K562 (cell line): Measurements from ENCODE around the gene FASTKD3. TPM values are rescaled to one million over a fixed set of nuclear protein-coding genes. Genes with fewer than 3 reads are reported as not detected.

Experiments used
- ATAC-seq: fragments of 200-7000 bp; cut with Tn5 transposase; 3 replicates; pipeline ENCODE4 v1.9.1; 2020; ENCODE audit warnings: moderate library complexity
- BruUV-seq: library from RNA; stranded (reverse); fragments of 400-500 nt; replicated peaks from 2 replicates; lab custom pipeline; 2021; lab: Mats Ljungman, UMichigan
- CTCF ChIA-PET: fragments of 300-600 bp; formaldehyde crosslinking; extraction: SDS; loops from one replicate; lab custom pipeline; 2021; ENCODE audit warnings: low intra/inter-chr PET ratio; lab: Yijun Ruan, JAX
- POLR2A ChIA-PET: fragments of 300-600, 350-650 bp; sonication (Branson Sonifier 250); formaldehyde crosslinking; extraction: SDS; loops from one replicate; lab custom pipeline; 2021; ENCODE audit warnings: antibody characterized with exemption, inconsistent platforms; lab: Yijun Ruan, JAX
- DNase-seq, 4 experiments: peaks; one replicate each; pipeline versions ENCODE4 v3.0.0 to v3.0.0-alpha.2; 2011 to 2018; ENCODE audit warnings: low spot score in 3 of 4, mixed read lengths in 3 of 4; ENCODE audit errors: extremely low read depth in 1 of 4
- FAIRE-seq: peaks from 2 replicates; lab custom pipeline; 2011; peaks lifted over from hg19 to GRCh38; lab: Jason Lieb, UNC
- H2AFZ ChIP-seq: 2 replicates; pipeline ENCODE4 v1.6.0; 2011; ENCODE audit warnings: low read depth, low read length, control low read depth, inconsistent platforms
- H3K27ac ChIP-seq: fragments of 200-600 bp; 3 replicates; pipeline ENCODE4 v1.8.0; 2011; ENCODE audit warnings: low read depth, mild to moderate bottlenecking, control low read depth, inconsistent platforms, low read length, moderate library complexity, mixed read lengths; ENCODE audit errors: extremely low read depth
- H3K27me3 ChIP-seq, 2 experiments: fragments of 300-600 bp in 1 of 2; 2 replicates in 1 of 2; 3 replicates in 1 of 2; pipeline versions ENCODE4 v1.6.0 to v1.8.0; 2011; ENCODE audit warnings: inconsistent platforms in 2 of 2, low read length in 2 of 2, mild to moderate bottlenecking in 1 of 2, mixed read lengths in 1 of 2, moderate library complexity in 1 of 2; ENCODE audit not compliant: control insufficient read depth in 2 of 2, insufficient read depth in 2 of 2
- H3K36me3 ChIP-seq: fragments of 300-600 bp; 3 replicates; pipeline ENCODE4 v1.8.0; 2011; ENCODE audit warnings: mild to moderate bottlenecking, low read length, inconsistent platforms; ENCODE audit not compliant: control insufficient read depth, insufficient read depth
- H3K4me1 ChIP-seq, 2 experiments: fragments of 200-600 bp in 1 of 2; replicated peaks in 1 of 2; 2 replicates in 1 of 2; 3 replicates in 1 of 2; pipeline versions ENCODE4 v1.5.1 to v1.8.0; 2011; ENCODE audit warnings: inconsistent platforms in 2 of 2, low read length in 2 of 2, mild to moderate bottlenecking in 1 of 2, mixed read lengths in 1 of 2, moderate library complexity in 1 of 2; ENCODE audit not compliant: control insufficient read depth in 2 of 2, insufficient read depth in 2 of 2
- H3K4me2 ChIP-seq: 2 replicates; pipeline ENCODE4 v1.6.1; 2011; ENCODE audit warnings: low read length, control low read depth, inconsistent platforms, mixed read lengths; ENCODE audit not compliant: insufficient read depth
- H3K4me3 ChIP-seq: fragments of 200-600 bp; sonication (generic), shearing (Covaris generic); 2 replicates; pipeline ENCODE4 v1.5.1; 2016; ENCODE audit warnings: control low read depth, inconsistent platforms
- H3K79me2 ChIP-seq: fragments of 200-600 bp; 3 replicates; pipeline ENCODE4 v1.8.0; 2011; ENCODE audit warnings: low read length, inconsistent platforms; ENCODE audit not compliant: control insufficient read depth, insufficient read depth
- H3K9ac ChIP-seq, 2 experiments: 2 replicates each; pipeline versions ENCODE4 v1.6.0 to v1.6.1; 2011; ENCODE audit warnings: low read depth in 2 of 2, low read length in 2 of 2, control low read depth in 1 of 2, inconsistent platforms in 1 of 2, mild to moderate bottlenecking in 1 of 2, mixed read lengths in 1 of 2; ENCODE audit not compliant: insufficient read depth in 1 of 2
- H3K9me1 ChIP-seq: one replicate; pipeline ENCODE4 v1.6.0; 2011; ENCODE audit warnings: inconsistent platforms, mild to moderate bottlenecking, low read length, moderate library complexity; ENCODE audit not compliant: control insufficient read depth, insufficient read depth
- H3K9me3 ChIP-seq: replicated peaks from 2 replicates; pipeline ENCODE4 v1.5.1; 2011; ENCODE audit warnings: low read depth, low read length, inconsistent platforms; ENCODE audit not compliant: control insufficient read depth, insufficient read depth
- H4K20me1 ChIP-seq: replicated peaks from 2 replicates; pipeline ENCODE4 v1.6.1; 2011; ENCODE audit warnings: low read length, inconsistent platforms, mixed read lengths; ENCODE audit not compliant: control insufficient read depth, insufficient read depth
- CEBPG ChIP-seq, 3 experiments: fragments of 200-800 bp in 1 of 3; sonication (Bioruptor generic) in 1 of 3; sonication (generic) in 1 of 3; formaldehyde crosslinking in 1 of 3; IDR thresholded peaks in 2 of 3; conservative IDR thresholded peaks in 1 of 3; 2 replicates each; pipeline versions ENCODE4 v1.6.1 to v1.8.0; 2016 to 2022; ENCODE audit warnings: missing compliant biosample characterization in 2 of 3, missing genetic modification characterization in 2 of 3, mild to moderate bottlenecking in 1 of 3, missing genetic modification reagents in 1 of 3
- L3MBTL2 ChIP-seq: fragments of 450-650 bp; IDR thresholded peaks from 2 replicates; pipeline ENCODE4 v1.6.1; 2016; ENCODE audit warnings: mild to moderate bottlenecking, moderate library complexity
- MIER1 ChIP-seq: fragments of 450-650 bp; IDR thresholded peaks from 2 replicates; pipeline ENCODE4 v1.6.1; 2016; ENCODE audit warnings: antibody characterized with exemption, mild to moderate bottlenecking, low read depth
- NFIC ChIP-seq: fragments of 450-650 bp; IDR thresholded peaks from 2 replicates; pipeline ENCODE4 v1.6.1; 2017; ENCODE audit warnings: mild to moderate bottlenecking, inconsistent platforms
- ZNF445 ChIP-seq: fragments of 250-450 bp; sonication (Bioruptor Pico); IDR thresholded peaks from 2 replicates; pipeline ENCODE4 v1.4.0; 2020; ENCODE audit warnings: low read depth, mild to moderate bottlenecking, moderate library complexity
- WGBS: fragments of 100-300 bp; shearing (Covaris generic); methylation state at CpG from one replicate; pipeline ENCODE4 v1.1.6; 2016; ENCODE audit warnings: low coverage, mixed read lengths; ENCODE audit not compliant: insufficient coverage; ENCODE audit errors: missing lambda C conversion rate; 5-methylcytosine and 5-hydroxymethylcytosine counted together
- in situ Hi-C: fragments of 300-500 bp; cut with MboI; formaldehyde crosslinking; loops from 4 replicates; pipeline ENCODE4 v1.15.0; 2018; ENCODE audit warnings: inconsistent platforms, mixed read lengths
- intact Hi-C: fragments of 100-400 bp; cut with micrococcal nuclease; formaldehyde crosslinking; loops from 2 replicates; pipeline ENCODE4 v1.14.2; 2022
- polyA plus RNA-seq, 8 experiments: library from polyadenylated mRNA; depleted of rRNA in 4 of 8; stranded (reverse) in 5 of 8; unstranded in 3 of 8; fragments of >200 nt; fragmentation: Nextera tagmentation in 2 of 8; fragmentation: Illumina TruSeq in 1 of 8; extraction: Ambion mirVana in 2 of 8; extraction: Trizol in 1 of 8; gene quantifications; 2 replicates each; pipeline versions ENCODE4 v1.2.1 to v1.2.3, GENCODE V29; 2011 to 2014; ENCODE audit warnings: inconsistent platforms in 1 of 8, missing spikeins in 1 of 8
- total RNA-seq, 7 experiments: library from RNA; depleted of rRNA in 6 of 7; stranded (reverse); fragments of >200 nt in 6 of 7; fragmentation: Illumina TruSeq in 2 of 7; extraction: Trizol in 2 of 7; gene quantifications; 2 replicates each; pipeline versions ENCODE4 v1.2.1 to v1.2.3, GENCODE V29; 2011 to 2021; ENCODE audit warnings: low replicate concordance in 1 of 7

The FASTKD3 gene
- total and polyA plus RNA-seq, 9 of the 15 experiments (the other 6 are each of a cell fraction or from before 2014, with no cell fraction given) = 17.1 to 149 (median 47.5) TPM

DNA sequence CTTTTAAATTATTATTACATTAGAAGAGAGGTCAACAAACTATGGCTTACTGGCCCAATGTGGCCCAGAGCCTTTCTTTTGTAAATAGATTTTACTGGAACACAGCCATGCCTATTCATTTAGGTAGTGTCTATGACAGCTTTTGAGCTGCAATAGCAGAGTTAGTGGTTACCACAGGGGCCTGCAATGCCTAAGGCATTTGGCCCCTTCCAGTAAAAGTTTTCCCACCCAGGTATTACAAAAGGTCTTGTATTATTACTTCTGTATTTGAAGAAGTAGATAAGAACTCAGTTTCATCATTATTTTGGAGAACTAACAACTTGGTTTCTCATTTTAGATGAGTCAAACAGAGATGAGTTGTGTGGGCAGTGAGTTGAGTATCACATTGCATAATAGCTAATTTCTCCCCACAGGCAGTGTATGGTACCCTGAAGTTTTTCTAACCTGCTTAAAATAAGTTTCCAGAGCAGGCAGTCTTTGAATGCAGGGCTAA is 9.6 kb upstream of the FASTKD3 start:
- no peaks in the 10 kb centered on the region for H3K27me3 ChIP-seq
- peaks cover 38% of the 10 kb centered on the region for H3K79me2 ChIP-seq
- intact Hi-C loops (no loop called here), in situ Hi-C loops (no loop called here)
- no peak overlapping the region for H3K27ac ChIP-seq
- no peak overlapping the region for H2AFZ ChIP-seq
- no peak overlapping the region for H3K4me2 ChIP-seq
- POLR2A ChIA-PET = interaction anchor here (1.4 kb wide), 1 partner anchor 8 kb away, joined by 6 read pairs; no protein-coding TSS in a partner anchor
- no peaks in the 10 kb centered on the region for H3K9me3 ChIP-seq
- CTCF ChIA-PET = no interaction called here
- BruUV-seq = no TSS peak
- DNase-seq (no peak), ATAC-seq (no peak), FAIRE-seq (no peak)
- H3K9ac ChIP-seq = no peak overlapping the region
- no peaks in the 10 kb centered on the region for H3K4me1 ChIP-seq
- H3K9me1 ChIP-seq = no peaks in the 10 kb centered on the region
- no peaks in the 10 kb centered on the region; the same call in 1 of the 2 replicates for H4K20me1 ChIP-seq
- H3K36me3 ChIP-seq = peaks cover 99% of the 10 kb centered on the region
- H3K4me3 ChIP-seq = no peak overlapping the region
- TF ChIP-seq L3MBTL2 = no peak
- no peak for TF ChIP-seq CEBPG (CRISPR knock-in tag; IDR thresholded peaks at IDR 0.05)
- TF ChIP-seq CEBPG (tag; conservative IDR thresholded peaks at IDR 0.05 in 1 of 2, IDR thresholded peaks at IDR 0.05 in 1 of 2) = 0 out of 4 replicates have a peak, but pooled peaks of 1 of the 2 experiments have one; percentile 16

DNA sequence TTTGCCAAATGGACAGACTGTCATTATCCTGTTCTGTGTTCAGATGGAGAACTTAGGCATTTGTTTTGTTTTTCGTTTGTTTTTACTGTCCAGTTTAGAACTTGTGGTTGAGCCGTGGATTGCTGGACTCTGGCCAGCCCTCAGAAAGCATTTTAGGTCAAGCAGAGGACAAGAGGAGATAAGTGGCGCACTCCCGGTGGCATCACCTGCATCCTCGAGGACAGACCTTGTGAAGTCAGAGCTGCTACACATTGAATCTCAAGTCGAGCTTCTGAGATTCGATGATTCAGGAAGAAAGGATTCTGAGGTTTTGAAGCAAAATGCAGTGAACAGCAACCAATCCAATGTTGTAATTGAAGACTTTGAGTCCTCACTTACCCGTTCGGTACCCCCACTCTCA is 9.0 kb upstream of the FASTKD3 start:
- peaks cover 44% of the 10 kb centered on the region for H3K79me2 ChIP-seq
- 66% methylated on average over 9 of the region's 9 CpGs for WGBS
- CTCF ChIA-PET = no interaction called here
- intact Hi-C loops (no loop called here), in situ Hi-C loops (no loop called here)
- POLR2A ChIA-PET = interaction anchor here (1.4 kb wide), 1 partner anchor 9 kb away, joined by 6 read pairs; no protein-coding TSS in a partner anchor
- H3K9ac ChIP-seq = no peak overlapping the region
- no peak overlapping the region for H3K4me3 ChIP-seq
- no peaks in the 10 kb centered on the region for H3K27me3 ChIP-seq
- DNase-seq (peak in 1 of 4 experiments; percentile 23), ATAC-seq (no peak), FAIRE-seq (no peak)
- no peak overlapping the region for H3K4me2 ChIP-seq
- H3K9me3 ChIP-seq = no peaks in the 10 kb centered on the region
- H3K9me1 ChIP-seq = peaks cover 3% of the 10 kb centered on the region
- H3K36me3 ChIP-seq = peaks cover 99% of the 10 kb centered on the region
- no TSS peak for BruUV-seq
- peaks cover 2% of the 10 kb centered on the region for H4K20me1 ChIP-seq
- H3K4me1 ChIP-seq = no peaks in the 10 kb centered on the region
- H3K27ac ChIP-seq = no peak overlapping the region
- TF ChIP-seq NFIC = peak; percentile 56
- no peak for TF ChIP-seq MIER1
- no peak for TF ChIP-seq ZNF445 (CRISPR knock-in tag)
- H2AFZ ChIP-seq = no peak overlapping the region
